Activated T-cell treated with anti-CD3 and anti-CD28 coated beads for 48 hours (primary cell): ENCODE results near the gene ZNF107.
"Not testable (repeated sequence)": the region's sequence is repeated elsewhere in the genome, so short reads cannot be mapped to it uniquely, and the experiment has no call there.

Source experiments
- DNase-seq: peaks from one replicate; pipeline ENCODE4 v3.0.0-alpha.2; 2020; ENCODE audit warnings: low read depth

The ZNF107 gene

DNA sequence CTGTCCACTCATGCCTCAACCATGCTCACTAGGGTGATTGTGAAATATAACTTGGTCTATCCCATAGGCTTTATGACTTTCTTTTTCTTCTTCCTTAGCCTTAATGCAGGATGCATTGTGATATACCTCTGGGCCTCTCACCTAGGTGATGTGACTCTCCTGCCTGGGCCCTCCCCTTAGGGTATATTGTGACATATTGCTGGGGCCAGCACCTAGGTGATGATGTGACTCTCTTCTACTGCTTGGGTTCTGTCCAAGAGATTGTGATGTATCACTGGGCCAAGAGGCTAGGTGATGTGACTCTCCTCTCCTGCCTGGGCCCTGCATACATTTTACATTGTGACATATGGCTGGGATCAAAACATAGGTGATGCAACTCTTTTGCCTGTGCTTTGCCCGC is 14.7 kb upstream of the ZNF107 start:
- no peak for DNase-seq

DNA sequence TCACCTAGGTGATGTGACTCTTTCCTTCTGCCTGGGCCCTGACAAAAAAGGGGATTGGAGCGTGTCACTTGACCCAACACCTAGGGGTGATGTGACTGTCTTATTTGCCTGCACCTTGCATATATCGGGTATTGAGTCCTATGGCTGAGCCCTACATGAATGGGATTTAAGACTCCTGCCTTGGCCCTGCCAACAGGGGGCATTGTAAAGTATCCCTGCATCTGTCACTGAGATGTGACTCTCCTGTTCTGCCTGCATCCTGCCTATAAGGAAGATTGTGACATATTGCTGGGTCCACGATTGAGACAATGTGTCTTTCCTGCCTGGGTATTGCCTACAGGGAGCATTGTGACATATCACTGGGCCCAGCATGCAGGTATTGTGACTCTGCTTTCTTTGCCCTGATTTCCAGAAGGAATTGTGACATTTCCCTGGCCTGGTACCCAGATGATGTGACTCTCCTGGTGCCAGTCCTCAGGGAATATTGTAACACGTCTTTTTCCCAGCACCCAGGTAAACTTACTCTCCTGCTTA is 14.2 kb upstream of the ZNF107 start:
- DNase-seq = no peak

DNA sequence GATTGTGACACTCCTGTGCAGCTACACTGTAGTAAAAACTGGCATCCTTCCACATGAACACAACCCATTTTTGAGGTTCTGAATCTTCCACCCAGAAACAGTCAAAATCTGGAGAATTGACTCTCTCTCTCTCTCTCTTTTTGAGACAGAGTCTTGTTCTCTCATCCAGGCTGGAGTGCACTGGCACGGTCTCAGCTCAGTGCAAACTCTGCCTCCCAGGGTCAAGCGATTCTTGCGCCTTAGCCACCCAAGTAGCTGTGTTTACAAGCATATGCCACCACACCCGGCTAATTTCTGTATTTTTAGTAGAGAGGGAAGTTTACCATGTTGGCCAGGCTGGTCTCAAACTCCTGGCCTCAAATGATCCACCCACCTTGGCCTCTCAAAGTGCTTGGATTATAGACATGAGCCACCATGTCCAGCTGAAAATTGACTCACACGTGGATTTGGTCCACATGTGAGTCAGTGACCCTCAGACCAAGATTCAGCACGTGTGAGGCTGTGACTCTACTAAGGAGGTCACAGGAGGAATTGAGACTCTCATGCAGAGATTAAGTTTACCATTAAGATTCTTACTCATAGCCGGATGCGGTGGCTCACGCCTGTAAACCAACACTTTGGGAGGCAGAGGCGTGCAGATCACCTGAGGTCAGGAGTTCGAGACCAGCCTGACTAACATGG is 12.1 kb upstream of the ZNF107 start:
- DNase-seq = no peak

DNA sequence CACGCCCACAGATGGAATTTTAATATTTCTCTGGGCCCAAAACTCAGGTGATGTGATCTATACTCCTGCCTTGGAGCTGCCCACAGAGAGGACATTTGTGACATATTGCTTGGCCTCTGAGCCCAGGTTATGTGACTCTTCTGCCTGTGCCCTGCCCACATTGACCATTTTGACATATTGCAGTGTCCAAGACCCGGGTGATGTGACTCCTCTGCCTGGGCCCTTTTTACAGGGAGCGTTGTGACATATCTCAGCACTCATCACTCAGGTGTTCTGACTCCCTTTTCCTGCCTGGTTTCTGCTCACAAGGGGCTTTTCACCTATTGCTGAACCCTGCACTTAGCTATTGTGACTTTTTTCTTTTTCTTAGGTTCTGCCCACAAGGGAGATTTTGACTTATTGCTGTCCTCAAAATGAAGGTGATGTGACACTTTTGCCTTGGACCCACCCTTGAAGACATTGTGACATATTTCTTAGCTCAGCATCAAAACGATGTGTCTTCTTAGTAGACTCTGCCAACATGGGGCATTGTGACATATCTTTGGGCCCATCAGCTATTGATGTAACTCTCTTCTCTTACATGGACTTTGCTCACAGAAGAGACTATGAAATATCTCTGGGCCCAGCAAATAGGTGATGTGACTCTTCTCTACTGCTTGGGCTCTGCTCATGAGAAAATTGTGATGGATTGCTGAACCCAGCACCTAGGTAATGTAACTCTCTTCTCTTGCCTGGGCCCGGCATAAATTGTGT is 11.0 kb upstream of the ZNF107 start:
- no peak for DNase-seq

DNA sequence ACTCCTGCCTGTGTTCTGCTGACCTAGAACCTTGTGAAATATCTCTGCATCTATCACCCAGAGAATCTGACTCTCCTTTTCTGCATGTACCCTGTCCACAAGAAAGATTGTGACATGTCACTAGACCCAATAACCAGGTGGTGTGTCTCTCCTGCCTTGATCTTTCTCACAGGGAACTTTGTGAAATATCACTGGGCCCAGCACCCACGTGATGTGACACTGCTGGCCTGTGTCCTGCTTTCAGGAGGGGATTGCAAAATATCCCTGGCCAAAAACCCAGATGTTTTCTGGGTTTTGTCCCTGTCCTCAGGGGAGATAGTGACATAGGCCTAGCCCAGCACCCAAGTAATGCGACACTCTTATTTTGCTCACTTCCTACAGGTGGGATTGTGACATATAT is 10.1 kb upstream of the ZNF107 start:
- DNase-seq = no peak

DNA sequence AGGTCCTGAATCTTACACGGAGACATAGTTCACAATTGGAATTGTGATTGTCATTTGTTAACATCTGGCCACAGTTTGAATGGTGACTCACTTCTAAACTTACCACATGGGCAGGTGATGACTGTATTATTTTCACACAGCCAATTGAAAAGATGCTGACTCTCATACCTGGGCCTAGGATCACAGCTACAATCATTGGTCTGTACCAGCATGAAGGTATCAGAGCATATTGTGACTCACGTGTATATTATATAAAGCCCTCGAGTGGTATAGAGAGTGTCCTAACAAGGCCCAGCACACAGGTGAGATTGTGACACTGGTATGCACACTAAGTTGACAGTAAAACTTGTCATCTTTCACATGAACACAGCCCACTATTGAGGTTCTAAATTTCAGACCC is 9.4 kb upstream of the ZNF107 start:
- DNase-seq = no peak

DNA sequence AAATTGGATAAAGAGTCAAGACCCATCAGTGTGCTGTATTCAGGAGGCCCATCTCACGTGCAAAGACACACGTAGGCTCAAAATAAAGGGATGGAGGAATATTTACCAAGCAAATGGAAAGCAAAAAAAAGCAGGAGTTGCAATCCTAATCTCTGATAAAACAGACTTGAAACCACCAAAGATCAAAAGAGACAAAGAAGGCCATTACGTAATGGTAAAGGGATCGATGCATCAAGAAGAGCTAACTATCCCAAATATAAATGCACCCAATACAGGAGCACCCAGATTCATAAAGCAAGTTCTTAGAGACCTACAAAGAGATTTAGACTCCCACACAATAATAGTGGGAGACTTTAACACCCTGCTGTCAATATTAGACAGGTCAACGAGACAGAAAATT is 3.8 kb upstream of the ZNF107 start:
- DNase-seq = not testable (repeated sequence)

DNA sequence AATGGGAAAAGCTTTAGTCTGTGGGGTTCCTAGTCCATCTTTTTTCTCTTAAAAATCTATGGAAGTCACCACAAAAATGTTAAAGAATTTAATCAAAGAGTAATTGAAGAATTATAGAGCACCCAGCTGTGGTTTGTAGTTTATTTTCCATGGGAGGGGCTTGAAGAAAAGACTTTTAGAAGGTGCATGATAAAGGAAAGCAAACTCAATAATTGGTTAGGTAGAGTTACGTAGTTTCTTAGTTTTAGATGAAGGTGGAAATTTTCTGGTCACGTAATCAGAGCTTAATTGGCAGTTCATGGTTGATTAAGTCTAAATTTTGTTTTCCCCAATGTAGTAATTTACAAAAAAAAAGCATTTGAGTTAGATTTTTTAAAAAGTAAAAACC is 724 bp downstream of the ZNF107 start:
- no peak for DNase-seq

DNA sequence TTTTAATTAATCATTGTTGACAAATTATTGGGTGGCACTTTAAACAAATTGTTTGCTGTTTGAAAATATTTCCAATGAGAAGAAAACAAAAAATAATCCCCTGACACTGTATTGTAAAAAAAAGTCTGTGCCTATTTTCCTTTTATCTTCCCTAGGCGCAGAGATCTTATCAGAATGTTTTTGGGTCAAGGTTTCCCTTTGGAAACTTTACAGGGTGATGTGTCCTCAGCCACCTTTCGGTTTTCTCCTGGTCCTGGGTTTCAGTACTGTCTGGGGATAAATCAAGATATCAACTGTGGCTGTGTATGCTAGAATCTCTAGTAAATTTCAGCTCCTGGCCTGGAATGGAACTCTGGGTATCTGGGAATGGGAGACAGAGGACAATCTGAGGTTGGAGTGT is 1.4 kb downstream of the ZNF107 start:
- DNase-seq = no peak

DNA sequence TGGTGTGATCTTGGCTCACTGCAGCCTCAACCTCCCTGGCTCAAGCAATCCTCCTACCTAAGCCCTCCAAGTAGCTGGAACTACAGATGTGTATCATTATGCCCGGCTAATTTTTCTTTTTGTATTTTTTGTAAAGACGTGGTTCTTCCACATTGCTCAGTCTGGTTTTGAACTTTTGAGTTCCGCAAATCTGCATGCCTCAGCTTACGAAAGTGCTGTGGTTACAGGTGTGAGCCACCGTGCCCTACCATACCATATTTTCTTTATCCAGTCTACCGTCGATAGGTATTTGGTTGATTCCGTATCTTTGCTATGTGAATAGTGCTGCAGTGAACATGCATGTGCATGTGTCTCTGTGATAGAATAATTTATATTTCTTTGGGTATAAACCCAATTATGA is 6.5 kb downstream of the ZNF107 start:
- no peak for DNase-seq

DNA sequence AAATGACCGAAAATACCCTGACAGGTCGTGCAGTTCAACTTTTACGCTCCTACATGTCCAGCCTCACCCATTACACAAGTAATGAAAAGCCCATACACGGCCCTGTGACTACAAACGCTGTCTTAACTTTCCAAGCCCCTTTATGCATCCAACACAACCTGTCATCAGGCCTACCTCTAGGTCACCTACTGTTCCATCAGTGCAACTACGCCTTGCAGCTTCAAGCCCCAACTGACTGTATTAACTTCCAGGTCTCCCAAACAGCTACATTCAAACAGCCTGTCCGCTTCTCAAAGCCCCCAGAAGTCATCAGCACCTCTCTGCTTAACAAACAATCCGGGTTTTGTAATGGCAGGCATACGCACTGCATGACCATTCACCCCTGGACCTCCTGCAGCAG is 19.2 kb downstream of the ZNF107 start:
- no peak for DNase-seq

DNA sequence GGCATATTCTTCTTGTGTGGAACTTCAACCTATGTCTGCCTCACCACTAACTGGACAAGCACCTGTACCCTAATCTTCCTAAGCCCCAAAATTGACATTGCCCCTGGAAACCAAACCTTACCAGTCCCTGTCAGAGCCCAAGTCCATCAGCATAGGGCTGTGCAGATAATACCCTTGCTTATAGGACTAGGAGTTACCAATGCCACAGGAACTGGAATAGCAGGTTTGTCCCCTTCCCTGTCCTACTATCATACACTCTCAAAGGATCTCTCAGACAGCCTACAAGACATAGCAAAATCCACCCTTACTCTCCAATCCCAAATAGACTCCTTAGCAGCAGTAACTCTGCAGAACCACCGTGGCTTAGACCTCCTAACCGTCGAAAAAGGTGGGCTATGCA is 19.8 kb downstream of the ZNF107 start:
- DNase-seq = no peak

DNA sequence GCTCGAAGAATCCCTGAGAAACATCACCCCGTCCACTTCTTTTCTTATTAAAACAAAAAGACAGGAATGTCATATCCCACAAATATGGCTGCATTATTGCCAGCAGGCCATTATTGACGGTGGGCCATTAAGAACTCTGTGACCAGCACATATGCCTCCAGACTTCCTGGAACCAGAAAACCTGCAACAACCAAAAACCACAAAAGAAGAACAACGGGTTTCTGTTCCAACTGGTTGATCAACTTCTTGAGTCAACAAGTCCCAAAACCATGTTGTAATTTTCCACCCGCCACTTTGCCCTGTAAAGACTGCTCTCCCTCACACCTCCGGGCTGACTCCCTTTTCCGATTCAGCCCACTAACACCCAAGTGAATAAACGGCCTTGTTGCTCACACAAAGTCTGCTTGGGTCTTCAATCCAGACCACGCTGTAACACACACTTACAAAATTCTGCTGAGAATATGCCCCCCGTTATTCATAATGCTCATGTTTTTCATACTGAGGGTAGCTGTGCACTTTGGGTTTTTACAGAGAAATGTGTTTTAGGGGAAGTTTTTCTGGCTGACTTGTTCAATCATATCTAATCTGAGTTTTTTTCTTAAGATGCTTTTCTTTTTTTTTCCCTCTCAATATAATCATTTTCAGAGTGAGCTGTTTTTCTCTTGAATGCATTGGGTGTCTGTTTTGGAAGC is 20.7 kb downstream of the ZNF107 start:
- DNase-seq = peak; percentile 12

DNA sequence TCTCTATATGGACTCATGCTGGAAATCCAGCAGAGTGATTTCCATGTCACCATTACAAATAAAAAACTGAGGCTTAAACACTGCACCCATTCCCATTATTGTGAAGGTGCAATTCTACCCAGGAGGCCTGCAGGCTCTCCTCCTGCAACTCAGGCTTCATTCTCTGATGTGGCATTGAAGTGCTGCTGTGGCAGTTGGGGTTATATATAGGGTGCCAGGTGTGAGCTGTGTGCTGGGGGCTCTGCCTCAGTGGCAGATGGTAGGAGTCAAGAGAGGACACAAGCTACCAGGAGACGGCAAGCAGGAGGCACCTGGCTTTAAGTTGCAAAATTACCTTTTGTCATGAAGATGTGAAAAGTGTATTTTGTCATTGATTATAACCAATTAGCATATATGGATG is 21.3 kb downstream of the ZNF107 start:
- no peak for DNase-seq

DNA sequence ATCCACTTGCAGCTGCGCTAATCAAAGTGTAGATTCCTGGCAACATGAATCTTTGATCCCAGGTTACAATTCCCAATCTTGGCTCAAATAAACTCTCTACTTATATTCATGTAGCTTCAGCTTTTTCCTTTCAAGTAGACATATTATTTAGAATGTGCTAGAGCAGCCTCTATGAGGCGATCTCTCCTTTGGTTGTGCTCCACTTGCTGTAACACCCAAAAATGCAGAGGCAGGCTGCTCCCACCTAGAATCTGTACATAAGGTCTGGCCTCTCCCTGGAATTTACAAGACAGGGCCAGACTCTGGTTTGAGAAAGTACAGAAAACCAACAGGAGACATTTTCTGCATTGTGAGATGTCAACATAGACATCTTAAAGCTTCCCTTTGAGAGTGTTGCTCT is 23.1 kb downstream of the ZNF107 start:
- no peak for DNase-seq

DNA sequence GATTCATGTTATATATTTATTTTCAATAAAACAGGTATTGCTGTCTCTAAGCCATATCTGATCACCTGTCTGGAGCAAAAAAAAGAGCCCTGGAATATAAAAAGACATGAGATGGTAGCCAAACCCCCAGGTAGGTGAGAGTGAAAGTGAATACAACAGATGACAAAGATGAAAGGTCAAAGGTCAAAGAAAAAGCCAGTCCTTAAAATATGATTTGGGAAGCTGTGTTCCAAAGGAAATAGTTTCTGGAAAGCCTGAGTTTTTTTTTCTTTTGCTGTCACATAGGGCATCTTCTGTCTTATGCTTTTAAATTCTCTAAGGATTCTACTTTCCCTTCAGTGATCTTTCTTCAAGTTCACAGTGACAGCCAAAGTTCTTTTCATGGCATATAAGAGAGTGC is 25.9 kb downstream of the ZNF107 start:
- DNase-seq = no peak

DNA sequence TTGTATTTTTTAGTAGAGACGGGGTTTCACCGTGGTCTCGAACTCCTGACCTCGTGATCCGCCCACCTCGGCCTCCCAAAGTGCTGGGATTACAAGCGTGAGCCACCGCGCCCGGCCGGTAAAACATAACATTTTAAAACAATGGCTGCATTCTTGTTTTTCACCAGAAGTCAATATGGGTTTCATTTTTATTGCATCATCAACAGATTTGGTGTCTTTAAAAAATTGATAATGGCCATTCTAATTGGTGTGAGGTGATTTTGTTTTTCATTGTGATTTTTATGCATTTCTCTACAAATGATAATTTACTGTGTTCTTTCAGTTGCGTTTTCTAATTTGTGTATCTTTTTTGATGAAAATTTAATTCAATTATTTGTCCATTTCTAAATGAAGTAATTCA is 31.9 kb downstream of the ZNF107 start:
- DNase-seq = not testable (repeated sequence)

DNA sequence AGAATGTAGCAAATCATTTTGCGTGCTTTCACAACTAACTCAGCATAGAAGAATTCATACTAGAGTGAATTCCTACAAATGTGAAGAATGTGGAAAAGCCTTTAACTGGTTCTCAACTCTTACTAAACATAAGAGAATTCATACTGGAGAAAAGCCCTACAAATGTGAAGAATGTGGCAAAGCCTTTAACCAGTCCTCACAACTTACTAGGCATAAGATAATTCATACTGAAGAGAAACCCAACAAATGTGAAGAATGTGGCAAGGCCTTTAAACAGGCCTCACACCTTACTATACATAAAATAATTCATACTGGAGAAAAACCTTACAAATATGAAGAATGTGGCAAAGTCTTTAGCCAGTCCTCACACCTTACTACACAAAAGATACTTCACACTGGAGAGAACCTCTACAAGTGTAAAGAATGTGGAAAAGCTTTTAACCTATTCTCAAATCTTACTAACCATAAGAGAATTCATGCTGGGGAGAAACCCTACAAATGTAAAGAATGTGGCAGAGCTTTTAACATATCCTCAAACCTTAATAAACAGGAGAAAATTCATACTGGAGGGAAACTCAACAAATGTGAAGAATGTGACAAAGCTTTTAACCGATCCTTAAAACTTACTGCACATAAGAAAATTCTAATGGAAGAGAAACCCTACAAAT is 40.8 kb downstream of the ZNF107 start:
- no peak for DNase-seq

DNA sequence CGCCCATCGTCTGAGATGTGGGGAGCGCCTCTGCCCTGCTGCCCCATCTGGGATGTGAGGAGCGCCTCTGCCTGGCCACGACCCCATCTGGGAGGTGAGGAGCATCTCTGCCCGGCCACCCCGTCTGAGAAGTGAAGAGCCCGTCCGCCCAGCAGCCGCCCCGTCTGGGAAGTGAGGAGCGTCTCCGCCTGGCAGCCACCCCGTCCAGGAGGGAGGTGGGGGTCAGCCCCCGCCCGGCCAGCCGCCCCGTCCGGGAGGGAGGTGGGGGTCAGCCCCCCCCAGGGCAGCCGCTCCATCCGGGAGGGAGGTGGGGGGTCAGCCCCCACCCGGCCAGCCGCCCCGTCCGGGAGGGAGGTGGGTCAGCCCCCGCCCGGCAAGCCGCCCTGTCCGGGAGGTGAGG is 52.0 kb downstream of the ZNF107 start:
- DNase-seq = not testable (repeated sequence)

DNA sequence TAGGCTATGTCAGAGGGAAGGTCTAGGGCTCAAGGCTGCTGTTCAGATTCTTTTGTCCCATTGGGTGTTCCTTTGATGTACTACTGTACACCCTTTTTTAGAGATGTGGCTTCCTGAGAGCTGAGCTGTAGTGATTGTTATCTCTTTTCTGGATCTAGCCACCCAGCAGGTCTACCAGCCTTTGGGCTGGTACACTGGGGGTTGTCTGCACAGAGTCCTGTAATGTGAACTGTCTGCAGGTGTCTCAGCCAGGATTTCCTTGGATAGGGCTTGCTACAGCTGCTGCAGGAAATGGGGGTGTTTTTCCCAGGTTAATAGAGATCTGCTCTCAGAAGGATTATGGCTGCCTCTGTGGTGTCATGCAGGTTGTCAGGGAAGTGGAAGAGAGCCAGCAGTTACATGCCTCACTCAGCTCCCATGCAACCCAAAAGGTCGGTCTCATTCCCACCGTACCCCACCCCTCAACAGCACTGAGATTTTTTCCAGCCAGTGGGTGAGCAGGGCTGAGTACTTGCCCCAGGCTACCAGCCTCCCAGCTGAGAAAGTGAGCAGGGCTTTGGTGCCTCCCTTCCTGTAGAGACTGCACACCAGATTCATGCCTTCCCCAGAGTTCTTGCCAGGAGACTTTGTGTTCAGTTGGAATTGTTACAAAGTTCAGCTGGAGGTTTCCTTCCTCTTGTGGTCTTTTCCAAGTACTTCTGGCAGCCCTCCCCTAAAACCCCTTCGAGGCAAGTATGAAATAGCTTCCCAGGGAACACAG is 63.3 kb downstream of the ZNF107 start:
- no peak for DNase-seq

DNA sequence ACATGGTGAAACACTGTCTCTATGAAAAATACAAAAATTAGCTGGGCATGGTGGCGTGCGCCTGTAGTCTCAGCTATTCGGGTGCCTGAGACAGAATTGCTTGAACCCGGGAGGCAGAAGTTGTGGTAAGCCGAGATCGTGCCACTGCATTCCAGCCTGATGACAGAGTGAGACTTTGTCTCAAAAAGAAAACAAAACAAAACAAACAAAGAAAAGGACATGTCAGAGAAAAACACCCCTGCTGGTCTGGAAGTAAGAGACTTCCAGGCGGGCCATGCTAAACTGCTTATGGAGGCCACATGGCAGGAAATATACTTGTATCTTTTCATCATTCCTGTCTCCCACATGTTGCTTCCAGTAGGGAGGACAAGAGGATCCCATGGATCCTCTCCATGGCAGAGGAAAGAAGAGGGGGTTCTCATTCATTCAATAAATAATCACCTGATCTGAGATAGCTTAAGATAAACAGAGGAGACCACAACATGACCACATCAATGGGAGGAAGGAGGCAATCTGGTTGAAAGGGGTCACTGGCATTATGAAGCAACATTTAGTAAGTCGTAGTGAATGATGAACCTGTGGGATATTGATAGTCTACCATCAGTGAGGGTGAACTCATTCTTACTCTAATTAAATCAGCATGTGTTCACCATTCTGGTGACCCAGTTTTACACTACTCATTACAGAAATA is 67.8 kb downstream of the ZNF107 start:
- no peak for DNase-seq
